HS-27A (cell line): ENCODE results near the gene IL1RN.

Source experiments
- DNase-seq: peaks from one replicate; pipeline ENCODE4 v3.0.0-alpha.2; 2012; ENCODE audit warnings: low read depth, missing footprints

Gene IL1RN

DNA sequence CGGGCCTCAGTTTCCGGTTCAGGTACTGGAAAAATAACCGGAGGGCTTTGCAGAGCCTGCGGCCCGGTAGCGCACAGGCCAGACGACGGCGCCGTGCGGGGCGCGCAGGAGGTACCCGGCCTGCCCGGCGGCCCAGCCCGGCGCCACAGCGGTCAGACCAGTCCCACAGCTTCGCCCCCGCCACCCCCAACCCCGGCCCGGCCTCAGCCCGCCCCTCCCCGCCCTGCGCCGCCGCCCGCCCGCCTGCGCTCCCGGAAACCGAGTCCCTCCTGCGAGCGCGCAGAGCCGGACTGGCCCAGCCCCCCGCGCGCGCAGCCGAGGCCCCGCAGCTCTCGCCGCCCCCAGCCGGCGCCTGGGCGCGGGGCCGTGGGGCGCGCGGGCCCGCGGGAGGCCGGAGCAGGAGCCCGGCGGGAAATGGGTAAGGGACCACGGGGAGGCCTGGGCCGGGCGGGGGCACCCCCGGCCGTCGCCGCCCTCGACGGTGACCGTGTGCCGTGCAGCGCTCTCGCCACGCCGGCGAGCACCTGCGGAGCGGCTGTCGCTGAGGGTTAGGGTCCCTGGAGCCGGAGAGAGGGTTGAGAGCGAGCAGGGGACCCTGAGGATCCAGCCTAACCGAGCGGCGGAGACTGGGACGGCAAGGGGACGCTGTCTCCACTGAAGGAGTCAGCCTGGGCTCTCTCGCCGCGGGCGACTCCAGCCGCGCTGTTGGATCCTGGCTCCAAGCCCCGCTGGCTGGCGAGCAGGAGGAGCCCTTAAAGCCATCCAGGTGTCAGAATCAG is 29.9 kb downstream of the IL1RN start:
- no peak for DNase-seq

DNA sequence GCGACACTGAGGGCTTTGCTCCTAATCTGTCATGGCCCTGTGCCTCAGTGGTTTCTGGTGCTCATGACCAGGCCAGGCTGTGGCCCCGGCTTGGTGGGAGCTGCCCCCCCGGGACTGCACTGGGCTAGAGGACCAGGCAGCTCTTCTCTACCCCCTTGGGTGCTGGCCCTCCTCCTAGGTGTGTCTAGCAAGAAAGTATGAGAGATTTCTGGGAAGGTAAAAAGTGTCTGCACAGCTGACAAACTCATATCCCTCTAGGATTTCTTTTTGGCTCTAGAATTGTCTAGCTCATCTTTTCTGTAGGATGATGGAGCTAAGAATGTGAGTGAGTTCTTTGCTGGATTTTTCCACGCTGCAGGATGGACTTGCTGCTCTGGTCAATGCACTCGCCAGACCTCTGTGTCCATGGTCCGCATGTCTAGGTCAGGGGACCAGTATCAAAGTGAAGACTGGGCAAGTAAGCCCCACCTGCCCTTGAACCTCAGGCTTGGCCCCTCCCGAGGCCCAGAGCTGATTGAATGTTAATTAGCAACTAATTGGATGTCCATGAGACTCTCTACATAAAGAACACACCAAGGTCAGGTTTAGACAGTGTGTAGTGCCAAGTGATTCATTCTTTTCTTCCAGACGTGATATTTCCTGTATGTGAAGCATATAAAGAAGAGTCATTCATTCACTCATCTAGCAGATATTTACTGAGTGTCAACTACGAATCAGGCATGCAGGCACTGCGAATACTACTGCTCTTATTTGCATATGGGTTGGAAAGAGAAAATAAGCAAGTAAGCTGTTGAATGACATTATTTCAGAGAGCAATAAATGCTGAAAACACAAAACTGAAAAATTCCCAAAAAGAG is 30.7 kb downstream of the IL1RN start:
- DNase-seq, result no peak

DNA sequence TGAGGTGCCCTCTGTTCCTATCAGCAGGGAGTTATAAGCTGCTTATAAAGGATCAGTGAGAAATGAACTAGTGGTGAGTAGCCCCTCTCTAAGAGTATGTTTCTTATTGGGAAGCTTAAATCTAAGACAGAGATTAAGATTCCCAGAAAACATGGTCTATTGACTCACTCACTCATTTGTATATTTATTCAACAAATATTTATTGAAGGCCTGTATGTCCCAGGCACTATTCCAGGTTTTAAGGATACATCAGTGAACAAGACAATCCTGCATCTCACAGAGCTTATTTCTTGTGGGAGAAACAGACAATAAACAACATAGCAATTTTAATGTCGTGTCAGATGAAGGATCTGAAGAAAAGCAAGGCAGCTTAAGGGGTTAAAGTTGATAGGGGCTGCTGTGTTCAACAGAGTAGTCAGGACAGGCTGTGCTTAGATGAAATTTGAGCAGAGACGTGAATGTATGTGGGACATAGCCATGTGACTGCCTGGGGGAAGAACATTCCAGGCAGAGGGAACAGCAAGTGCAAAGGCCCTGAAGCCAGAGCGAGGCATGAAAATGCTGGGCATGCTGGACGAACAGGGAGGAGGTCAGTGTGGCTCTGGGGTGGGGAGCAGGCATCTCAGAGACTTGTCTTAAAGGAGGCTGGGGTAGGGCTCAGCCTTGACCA is 31.6 kb downstream of the IL1RN start:
- no peak for DNase-seq

DNA sequence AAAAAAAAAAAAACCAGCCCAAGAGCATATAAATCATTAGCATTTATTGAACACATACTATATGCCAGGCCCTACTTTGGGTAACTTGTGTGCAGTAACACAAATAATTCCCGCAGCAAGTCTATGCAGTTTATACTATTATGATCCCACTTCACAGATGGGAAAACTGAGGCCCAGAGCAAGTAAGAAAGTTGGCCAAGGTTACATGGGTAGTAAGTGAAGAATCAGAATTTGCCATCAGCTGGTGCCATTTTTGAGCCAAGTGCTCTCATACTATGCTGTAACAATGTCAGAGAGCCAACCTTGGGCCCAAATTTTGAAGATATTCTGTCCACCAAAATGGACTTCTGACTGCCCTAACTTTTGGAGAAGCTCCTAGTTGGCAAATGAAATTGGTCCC is 32.9 kb downstream of the IL1RN start:
- no peak for DNase-seq

DNA sequence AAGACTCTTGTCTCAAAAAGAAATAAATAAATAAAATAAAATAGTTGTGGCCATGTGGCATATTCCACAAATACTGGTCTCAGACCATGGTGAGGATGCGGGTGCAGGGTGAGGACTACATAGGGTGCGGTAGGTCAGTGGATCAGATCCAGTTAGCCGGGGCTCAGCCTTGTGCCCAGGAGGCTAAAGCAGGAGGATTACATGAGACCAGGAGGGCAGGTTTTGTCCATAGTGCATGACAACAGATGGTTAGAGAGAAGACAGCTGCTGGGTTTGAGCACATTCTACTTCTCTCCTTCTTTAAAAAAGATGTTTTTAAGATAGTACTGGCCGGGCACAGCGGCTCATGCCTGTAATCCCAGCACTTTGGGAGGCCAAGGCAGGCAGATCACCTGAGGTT is 33.6 kb downstream of the IL1RN start:
- no peak for DNase-seq

DNA sequence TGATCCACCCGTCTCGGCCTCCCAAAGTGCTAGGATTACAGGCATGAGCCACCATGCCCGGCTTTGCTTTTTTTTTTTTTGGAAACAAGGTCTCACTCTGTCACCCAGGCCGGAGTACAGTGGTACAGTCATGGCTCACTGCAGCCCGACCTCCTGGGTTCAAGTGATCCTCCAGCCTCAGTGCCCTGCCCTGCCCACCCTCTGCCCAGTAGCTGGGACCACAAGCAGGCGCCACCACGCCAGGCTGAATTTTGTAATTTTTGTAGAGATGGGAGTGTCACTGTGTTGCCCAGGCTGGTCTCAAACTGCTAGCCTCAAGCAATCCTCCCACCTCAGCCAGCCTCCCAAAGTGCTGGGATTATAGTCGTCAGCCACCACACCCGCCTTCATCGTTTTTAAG is 34.8 kb downstream of the IL1RN start:
- no peak for DNase-seq

DNA sequence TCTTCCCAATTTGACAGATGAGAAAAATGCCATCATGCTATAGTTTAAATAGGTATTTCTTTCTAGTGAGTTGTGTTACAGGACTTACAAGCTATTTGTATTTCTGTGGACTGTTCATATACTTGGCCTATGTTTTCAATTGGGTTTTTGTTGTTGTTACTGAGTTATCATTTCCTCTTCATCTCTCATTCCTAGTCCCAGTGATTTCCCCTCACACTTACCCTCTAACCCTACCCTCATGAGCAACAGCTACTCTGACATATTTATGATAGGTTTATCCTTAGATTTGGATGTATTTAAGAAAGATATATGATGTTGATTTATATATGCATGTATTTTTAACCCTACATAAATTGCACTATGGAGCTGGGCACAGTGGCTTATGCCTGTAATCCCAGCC is 35.5 kb downstream of the IL1RN start:
- DNase-seq, result no peak

DNA sequence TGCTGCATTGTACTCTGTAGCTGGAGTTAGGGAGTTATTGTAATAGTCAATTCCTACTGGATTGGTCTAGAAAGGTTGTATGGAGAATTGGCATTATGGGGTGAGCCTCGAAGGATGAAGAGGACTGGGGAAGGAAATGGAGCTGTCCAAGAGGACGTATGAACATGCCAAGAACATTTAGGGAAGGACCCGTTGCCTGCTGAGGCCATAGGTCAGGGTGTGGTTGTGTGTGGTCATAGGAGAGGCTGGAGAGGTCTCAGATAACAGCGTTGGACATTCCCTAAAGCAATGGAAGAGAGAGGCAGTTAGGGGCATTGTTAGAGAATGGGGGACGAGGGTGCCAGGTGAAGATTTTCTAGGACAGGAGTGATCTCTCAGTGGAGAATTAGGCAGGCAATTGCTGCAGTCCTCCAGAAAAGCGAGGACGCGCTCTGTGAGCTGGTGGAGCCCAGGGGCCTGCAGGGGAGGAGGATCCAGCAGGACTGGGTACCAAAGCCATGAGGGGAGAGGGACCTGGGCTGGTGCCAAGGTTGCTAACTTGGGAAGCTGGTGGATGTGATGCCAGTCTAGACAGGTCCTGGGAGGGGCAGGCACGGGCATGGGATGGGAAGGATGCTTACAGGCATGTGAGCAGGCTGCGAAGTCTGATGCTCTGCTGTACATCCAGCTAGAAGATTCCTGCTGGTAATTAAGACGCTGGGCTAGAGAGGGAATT is 37.0 kb downstream of the IL1RN start:
- DNase-seq, result no peak

DNA sequence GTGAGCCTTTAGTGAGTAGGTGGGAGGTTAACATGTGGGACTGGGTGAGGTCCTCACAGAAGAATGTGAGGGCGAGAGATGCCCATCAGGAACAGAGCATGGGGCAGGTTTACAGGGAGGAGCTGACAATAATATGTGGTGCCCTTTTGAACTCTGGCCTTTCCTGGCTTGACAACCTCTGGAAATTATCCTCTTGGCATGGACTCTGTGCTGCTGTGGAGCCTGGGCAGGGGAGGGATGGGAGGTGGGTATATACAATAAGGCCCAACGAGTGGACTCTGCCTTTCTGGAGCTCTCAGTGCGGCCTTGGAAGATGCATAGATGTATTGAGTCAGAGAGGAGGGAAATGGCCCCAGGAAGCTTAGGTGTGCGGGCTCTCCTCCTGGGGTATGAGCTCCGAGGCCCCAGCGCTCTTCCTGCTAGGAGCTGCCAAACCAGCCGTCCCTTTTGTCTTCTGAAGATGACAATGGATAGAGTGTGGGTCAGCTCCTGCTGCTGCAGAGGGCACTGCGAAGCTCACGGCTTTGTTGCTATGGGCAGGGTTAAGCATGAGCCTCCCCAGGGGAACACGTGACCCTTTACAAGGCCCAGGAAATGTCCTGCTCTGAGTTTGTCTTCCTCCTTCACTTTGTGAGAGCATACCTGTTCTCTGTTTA is 37.7 kb downstream of the IL1RN start:
- DNase-seq, result no peak

DNA sequence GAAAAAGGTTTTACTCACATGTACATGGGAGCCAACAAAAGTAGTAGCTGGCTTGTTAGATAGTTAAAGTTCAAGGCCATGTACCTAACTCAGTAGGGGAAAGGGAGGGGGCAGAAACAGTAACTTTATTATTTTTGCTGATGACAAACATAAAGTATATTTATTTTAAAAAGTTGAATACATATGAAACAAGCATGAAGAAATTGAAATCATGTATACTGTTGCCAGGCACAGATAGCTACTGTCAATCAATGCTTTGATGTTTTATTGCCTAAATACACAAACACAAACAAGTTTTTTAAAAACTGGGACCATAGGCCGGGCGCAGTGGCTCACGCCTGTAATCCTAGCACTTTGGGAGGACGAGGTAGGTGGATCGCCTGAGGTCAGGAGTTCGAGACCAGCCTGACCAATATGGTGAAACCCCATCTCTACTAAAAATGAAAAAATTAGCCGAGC is 38.8 kb downstream of the IL1RN start:
- no peak for DNase-seq

DNA sequence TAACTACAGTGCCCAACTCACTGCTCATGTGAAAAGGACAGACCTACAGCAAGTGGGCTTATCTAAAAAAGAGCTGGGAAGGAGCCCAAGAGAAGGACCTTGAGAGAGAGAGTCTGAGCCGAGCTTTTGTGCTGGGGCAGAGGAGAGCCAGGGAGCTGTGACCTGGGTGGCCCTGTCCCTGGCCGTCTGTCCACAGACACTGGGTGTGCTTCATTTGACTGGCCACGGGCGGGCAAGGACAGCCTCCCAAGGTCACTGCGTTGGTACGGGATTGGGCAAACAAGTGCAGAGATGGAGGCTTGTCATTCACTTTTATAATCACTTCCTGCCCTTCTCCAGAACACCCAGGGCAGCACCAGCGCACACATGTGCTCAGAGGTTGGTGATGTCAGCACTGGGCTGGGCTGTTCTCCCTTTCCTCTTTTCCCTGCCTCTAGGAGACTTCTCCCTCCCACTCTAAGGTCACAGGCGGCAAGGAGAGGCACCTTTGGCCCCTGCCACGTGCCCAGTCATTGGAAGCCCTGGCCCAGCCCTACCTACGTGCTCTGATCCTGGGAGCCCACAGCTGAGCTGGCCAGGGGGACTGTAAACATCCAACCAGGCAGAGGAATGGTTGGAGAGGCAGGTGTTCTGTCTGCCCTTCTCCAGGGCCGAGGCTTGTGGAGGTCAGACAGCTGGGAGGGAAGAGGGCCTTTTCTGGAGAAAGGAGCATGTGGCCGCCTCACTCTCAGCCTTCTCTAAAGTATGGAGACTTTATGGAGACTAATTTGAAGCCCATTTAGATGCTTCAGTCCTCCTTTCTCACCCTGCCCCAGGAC is 39.9 kb downstream of the IL1RN start:
- DNase-seq, result no peak

DNA sequence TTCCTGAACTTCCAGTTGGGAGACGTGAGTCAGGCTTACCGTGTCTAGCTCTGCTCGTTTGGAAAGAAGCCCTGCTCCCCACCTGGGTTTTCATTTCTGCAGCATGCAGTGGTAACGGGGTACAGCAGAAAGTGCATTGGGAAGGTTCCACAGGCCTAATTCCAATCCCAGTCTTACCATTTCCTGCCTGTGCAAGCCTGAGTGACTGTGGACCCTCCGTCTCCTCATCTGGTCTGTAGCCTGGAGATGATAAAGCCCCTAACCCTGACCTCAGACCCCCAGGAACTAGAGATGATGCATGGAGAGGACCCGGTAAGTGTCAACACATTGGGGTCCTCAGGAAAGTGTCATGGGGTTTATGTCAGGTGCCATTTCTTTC is 40.6 kb downstream of the IL1RN start:
- no peak for DNase-seq

DNA sequence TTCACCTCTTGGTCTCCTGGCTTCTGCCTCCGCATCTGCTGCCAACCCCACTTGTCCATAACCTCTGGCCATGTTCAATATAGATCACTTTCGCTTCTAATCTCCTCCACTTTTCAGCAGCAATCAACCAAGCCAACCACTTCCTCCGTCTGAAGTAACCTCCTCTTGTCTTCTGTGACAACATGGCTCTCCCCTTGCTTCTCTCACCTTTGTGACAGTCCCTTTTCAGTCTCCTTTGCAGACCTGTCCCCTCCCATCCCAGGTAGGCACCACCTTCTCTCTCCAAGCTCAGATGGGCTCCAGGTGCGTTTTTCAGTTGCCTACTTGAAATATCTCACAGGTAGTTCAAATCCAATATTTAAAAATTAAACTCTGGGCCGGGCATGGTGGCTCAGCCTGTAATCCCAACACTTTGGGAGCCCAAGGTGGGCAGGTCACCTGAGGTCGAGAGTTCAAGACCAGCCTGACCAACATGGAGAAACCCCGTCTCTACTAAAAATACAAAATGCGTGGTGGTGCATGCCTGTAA is 41.7 kb downstream of the IL1RN start:
- DNase-seq, result no peak

DNA sequence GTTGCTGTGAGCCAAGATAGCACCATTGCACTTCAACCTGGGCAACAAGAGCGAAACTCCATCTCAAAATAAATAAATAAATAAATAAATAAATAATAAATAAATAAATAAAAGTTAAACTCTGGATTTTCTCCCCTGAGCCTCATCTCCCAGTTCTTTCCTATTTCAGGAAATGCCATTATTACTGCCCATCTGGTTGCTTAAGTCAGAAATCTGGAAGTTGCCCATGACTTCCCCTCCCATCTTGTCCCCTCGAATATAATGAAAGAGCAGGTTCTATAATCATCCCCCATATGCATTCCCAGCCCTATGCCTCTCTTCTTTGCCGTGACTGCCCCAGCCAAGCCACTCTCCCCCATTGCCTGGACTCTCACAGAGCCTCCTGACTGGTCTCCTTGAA is 42.2 kb downstream of the IL1RN start:
- DNase-seq, result no peak

DNA sequence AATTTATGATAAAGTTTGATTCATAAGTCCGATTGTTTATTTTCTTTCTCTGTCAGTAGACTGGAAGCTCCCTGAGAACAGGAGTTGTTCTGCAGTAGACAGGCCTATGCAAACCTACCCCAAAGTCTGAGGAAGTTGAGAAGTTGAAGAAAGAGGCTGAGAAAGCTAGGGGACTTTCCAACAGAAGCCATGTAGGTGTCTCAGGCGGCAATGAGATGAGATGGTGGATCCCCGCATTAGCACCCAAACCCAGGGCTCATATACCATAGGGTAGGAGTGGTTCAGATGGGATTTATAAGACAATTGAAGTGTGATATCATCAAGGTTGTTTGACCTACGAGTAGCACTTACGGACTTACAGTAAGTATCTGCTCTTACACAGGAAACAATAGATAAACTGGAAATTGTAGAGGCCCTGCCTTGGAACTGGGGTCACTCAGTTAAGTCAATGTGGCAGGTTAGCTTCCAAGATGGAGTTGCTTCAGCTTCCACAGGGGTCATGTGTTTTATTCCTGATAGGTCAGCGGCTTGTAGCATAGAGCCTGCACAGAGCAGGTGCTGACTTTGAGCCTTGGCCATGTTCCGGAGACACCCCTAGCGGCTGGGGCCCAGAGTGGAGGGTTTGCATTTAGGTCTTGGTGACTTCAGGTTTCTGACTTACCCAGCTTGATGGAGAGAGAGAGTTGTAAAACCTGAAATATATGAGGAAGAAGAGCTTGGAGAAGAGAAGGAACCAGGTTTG is 44.1 kb downstream of the IL1RN start:
- DNase-seq, result no peak

DNA sequence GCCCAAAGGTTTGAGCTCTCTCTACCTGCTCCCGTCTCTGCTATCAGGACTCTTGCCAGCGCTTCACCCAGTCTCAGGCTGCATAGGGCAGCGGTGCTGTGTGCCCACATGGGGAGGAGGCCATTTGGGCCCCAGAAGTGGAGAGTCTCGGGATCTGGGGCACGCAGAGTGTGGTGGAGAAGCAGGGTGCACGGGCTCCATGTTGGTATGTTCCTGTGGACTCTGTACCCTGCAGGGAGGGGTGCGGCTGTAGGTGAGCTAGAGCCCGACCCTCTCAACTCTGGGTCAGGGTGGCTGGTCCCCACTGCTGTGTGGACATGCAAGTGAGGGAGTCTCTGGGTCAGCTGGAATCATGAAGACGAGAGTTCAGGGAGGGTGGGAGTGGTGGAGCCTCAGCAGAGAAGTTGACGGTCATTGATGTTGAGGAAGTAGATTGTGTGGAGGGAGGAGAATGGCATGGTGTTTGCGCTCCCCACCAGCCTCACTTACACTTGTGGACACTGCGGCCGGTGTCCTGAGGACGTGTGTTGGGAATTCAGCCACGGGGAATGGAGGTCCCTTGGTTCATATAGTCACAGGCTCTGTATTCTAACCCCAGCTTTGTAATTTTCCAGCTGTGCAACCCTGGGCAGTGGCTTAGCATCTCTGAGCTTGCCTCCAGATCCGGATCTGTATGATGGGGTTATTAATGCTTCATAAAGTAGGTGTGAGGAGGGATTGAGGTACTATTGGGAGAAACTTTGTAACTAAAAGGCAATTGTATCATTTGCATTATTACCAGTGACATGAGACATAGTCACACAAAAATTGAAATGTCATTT is 45.5 kb downstream of the IL1RN start:
- DNase-seq, result no peak

DNA sequence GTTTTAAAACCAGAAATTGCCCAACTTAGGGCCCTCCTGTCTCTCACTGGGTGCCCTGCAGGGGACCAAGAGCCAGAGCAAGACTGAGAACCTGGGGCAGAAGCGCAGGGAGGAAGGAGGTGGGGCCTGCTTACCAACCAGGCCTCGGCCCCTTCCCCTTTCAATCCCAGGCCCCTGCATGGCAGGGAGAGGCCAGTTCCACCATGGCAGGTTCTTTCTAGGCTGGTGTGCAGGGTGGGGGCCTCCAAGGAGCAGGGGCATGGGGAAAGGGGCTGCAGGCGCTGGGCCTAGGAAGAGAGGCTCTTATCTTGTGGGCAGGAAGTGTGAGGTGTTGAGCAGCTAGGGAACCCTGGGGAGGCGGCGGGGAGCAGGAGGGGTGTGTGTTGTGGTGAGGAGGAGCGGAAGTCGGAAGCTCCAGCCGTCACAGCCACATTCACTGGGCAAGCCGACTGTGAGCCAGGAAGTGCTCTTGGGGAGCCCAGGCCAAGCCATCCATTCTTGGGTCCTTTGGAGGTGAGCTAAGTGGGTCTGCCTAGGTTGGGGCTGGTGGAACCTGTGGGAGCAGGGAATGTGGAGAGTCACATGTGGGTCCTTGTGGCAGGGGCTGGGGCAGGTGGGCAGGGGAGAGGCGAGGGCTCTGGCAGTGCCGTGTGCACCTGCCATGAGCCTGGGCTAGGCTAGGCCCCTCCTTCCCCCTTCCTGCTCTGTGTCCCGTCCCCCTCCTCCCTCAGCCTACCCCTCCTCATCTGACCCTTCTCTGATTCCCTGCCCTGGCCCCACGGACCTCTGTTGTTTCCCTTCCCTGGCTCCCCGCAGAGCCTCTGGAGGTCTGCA is 46.4 kb downstream of the IL1RN start, which contains the start of gene PSD4:
PSD4 (plus strand) TSS at position 430 of the 834 bp plus-strand sequence. CDS start 8,486 bp downstream, outside the sequence.
- DNase-seq, result no peak

DNA sequence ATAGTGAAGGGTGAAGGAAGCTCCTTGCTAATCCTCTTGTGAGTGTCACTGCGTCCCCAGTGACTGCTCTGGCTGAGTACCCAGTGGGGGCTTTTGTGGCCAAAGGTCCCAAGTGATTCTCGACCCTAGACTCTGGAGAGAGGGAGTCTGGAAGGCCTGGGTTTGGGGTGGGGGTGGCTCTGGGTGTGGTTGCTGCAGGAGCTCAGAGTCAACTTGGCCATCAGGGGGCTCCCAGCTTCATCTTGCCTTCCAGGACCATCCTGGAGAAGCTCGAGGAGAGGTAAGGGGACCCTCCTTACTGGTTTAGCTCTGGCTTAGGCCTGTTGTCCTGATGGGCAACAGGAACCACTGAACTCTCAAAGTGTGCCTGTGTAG is 47.0 kb downstream of the IL1RN start:
- DNase-seq, result no peak
